ENCODE results near the gene CENPX. TPM values are rescaled to one million over a fixed set of nuclear protein-coding genes. Genes with fewer than 3 reads are reported as not detected.

The CENPX gene
- total and polyA plus RNA-seq, 10 donors: 25.4 to 91.8 (median 32.9) TPM

- 80 to 90% (median 85%) methylated on average over 4 to 13 of the region's 13 CpGs for WGBS, 5 donors
These were observed 5.0 kb downstream of the CENPX start for GRCh38 chr17:82017612-82018151.

GRCh38 chr17:82016875-82017459 lies 5.7 kb downstream of the CENPX start:
- Histone ChIP-seq H3K9me3 (no peaks in the 10 kb centered on the region), H3K36me3 (peaks cover 0 to 56% (median 8%) of the 10 kb centered on the region in 6 donors), H3K4me1 (peaks cover 11 to 54% (median 35%) of the 10 kb centered on the region in 6 donors), H3K27ac (no peak overlapping the region), H3K27me3 (replicated peaks in 1 of 7) (no peaks in the 10 kb centered on the region), H3K4me3 (no peak overlapping the region)
- TF ChIP-seq POLR2AphosphoS5 (IDR thresholded peaks at IDR 0.05): peak in 1 of 3 donors; percentile 8
- TF ChIP-seq CTCF (IDR thresholded peaks at IDR 0.05 in 8 of 11, conservative IDR thresholded peaks at IDR 0.05 in 3 of 11): no peak
- intact Hi-C loops (cut with DNase I; ENCODE audit: low total_unique reads): no loop called here
- no peak for DNase-seq
- 90 to 96% (median 92%) methylated on average over 20 to 24 of the region's 24 CpGs for WGBS, 5 donors

More at GRCh38 chr17:82017612-82018151, 5.0 kb downstream of the CENPX start:
- H3K4me1 ChIP-seq: peaks cover 15 to 53% (median 36%) of the 10 kb centered on the region in 6 donors
- no peak overlapping the region for H3K27ac ChIP-seq
- H3K4me3 ChIP-seq: no peak overlapping the region
- H3K36me3 ChIP-seq: peaks cover 0 to 49% (median 8%) of the 10 kb centered on the region in 6 donors
- no peaks in the 10 kb centered on the region for H3K9me3 ChIP-seq
- TF ChIP-seq POLR2AphosphoS5 (IDR thresholded peaks at IDR 0.05): peak in 1 of 3 donors; percentile 19
- TF ChIP-seq POLR2A (IDR thresholded peaks at IDR 0.05): no peak
- no peaks in the 10 kb centered on the region for H3K27me3 ChIP-seq (replicated peaks in 1 of 7)
- no peak for DNase-seq
- intact Hi-C loops (cut with DNase I; ENCODE audit: low total_unique reads): no loop called here

- intact Hi-C loops (cut with DNase I; ENCODE audit: low total_unique reads): no loop called here
- H3K4me1 ChIP-seq: peaks cover 4 to 49% (median 30%) of the 10 kb centered on the region in 6 donors
- DNase-seq: no peak
- no peaks in the 10 kb centered on the region for H3K9me3 ChIP-seq
- H3K4me3 ChIP-seq: no peak overlapping the region
- peaks cover 0 to 63% (median 8%) of the 10 kb centered on the region in 6 donors for H3K36me3 ChIP-seq
- whole genome bisulfite sequencing, 5 donors: 87 to 94% (median 89%) methylated on average over 6 to 28 of the region's 28 CpGs
- TF ChIP-seq CTCF (IDR thresholded peaks at IDR 0.05 in 8 of 11, conservative IDR thresholded peaks at IDR 0.05 in 3 of 11) (no peak), POLR2A (IDR thresholded peaks at IDR 0.05) (no peak), POLR2AphosphoS5 (IDR thresholded peaks at IDR 0.05) (no peak)
- H3K27ac ChIP-seq: no peak overlapping the region
- H3K27me3 ChIP-seq (replicated peaks in 1 of 7): no peaks in the 10 kb centered on the region
These were observed 6.4 kb downstream of the CENPX start for GRCh38 chr17:82016061-82016874.

- intact Hi-C loops (cut with DNase I; ENCODE audit: low total_unique reads): no loop called here
- Histone ChIP-seq H3K27me3 (replicated peaks in 1 of 7) (no peaks in the 10 kb centered on the region), H3K36me3 (peaks cover 0 to 71% (median 8%) of the 10 kb centered on the region in 6 donors), H3K27ac (no peak overlapping the region), H3K4me1 (peaks cover 0 to 41% (median 22%) of the 10 kb centered on the region in 6 donors), H3K9me3 (no peaks in the 10 kb centered on the region), H3K4me3 (no peak overlapping the region)
- 84 to 93% (median 89%) methylated on average over 10 to 24 of the region's 24 CpGs for WGBS, 5 donors
- no peak for DNase-seq
- no peak for TF ChIP-seq POLR2A (IDR thresholded peaks at IDR 0.05)
- peak in 1 of 3 donors; percentile 27 for TF ChIP-seq POLR2AphosphoS5 (IDR thresholded peaks at IDR 0.05)
These were observed 7.2 kb downstream of the CENPX start for GRCh38 chr17:82015311-82015971.
